Measurements from ENCODE around the gene TSPAN2.
A peak's percentile ranks its signal among the peaks of the same experiment; 100 is the strongest.

DNA sequence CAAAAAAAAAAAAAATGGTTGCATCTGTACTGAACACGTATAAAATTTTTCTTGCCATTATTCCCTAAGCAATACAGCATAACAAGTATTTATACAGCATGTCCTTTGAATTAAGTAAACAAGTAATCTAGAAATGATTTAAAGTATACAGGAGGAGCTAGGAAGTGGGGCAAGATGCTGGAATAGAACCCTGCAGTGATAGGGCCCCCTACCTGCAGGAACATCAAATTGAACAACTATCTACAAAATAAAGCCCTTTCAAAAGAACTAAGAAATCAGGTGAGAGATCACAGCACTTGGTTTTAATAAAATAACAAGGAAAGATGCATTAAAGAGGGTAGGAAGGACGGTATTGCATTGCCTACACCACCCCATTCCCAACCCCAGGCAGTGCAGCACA is 48.8 kb downstream of the TSPAN2 start:
- TF ChIP-seq, protein P1, sequence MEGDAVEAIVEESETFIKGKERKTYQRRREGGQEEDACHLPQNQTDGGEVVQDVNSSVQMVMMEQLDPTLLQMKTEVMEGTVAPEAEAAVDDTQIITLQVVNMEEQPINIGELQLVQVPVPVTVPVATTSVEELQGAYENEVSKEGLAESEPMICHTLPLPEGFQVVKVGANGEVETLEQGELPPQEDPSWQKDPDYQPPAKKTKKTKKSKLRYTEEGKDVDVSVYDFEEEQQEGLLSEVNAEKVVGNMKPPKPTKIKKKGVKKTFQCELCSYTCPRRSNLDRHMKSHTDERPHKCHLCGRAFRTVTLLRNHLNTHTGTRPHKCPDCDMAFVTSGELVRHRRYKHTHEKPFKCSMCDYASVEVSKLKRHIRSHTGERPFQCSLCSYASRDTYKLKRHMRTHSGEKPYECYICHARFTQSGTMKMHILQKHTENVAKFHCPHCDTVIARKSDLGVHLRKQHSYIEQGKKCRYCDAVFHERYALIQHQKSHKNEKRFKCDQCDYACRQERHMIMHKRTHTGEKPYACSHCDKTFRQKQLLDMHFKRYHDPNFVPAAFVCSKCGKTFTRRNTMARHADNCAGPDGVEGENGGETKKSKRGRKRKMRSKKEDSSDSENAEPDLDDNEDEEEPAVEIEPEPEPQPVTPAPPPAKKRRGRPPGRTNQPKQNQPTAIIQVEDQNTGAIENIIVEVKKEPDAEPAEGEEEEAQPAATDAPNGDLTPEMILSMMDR (conservative IDR thresholded peaks at IDR 0.05; ENCODE audit: low read depth in 2 of 2): peak; percentile 45 to 53
- TF ChIP-seq POLR2AphosphoS5 (IDR thresholded peaks at IDR 0.05; ENCODE audit: low read depth) (no peak), EZH2phosphoT487 (IDR thresholded peaks at IDR 0.05; ENCODE audit: unreplicated experiment) (no peak), EZH2 (IDR thresholded peaks at IDR 0.05; ENCODE audit: low read depth, unreplicated experiment) (no peak), JUNB (IDR thresholded peaks at IDR 0.05; ENCODE audit: unreplicated experiment) (no peak), ZNF114 (CRISPR knock-in tag; IDR thresholded peaks at IDR 0.05) (no peak), ZNF331 (CRISPR knock-in tag; IDR thresholded peaks at IDR 0.05; ENCODE audit: low read depth) (no peak), CREB1 (CRISPR knock-in tag; IDR thresholded peaks at IDR 0.05; ENCODE audit: low read depth) (no peak)
- TF ChIP-seq, protein P2, sequence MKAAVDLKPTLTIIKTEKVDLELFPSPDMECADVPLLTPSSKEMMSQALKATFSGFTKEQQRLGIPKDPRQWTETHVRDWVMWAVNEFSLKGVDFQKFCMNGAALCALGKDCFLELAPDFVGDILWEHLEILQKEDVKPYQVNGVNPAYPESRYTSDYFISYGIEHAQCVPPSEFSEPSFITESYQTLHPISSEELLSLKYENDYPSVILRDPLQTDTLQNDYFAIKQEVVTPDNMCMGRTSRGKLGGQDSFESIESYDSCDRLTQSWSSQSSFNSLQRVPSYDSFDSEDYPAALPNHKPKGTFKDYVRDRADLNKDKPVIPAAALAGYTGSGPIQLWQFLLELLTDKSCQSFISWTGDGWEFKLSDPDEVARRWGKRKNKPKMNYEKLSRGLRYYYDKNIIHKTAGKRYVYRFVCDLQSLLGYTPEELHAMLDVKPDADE (IDR thresholded peaks at IDR 0.05): no peak

Data from GM23338 (cell line).